H1 (cell line): ENCODE measurements around the gene PDE4D. TPM values are rescaled to one million over a fixed set of nuclear protein-coding genes. Genes with fewer than 3 reads are reported as not detected.

Experiments
- CTCF ChIA-PET: fragments of 300-600 bp; sonication (Branson Sonifier 250); formaldehyde crosslinking; loops from one replicate; lab custom pipeline; 2021; ENCODE audit not compliant: partially characterized antibody; lab: Charles Lee
- POLR2A ChIA-PET: fragments of 300-600 bp; sonication (Branson Sonifier 250); formaldehyde crosslinking; loops from one replicate; lab custom pipeline; 2021; ENCODE audit warnings: inconsistent platforms; ENCODE audit not compliant: partially characterized antibody; lab: Charles Lee
- DNase-seq, 2 experiments: peaks; one replicate each; pipeline versions ENCODE4 v3.0.0 to v3.0.0-alpha.2; 2010 to 2022; ENCODE audit warnings: low spot score in 2 of 2, low read depth in 1 of 2, mixed read lengths in 1 of 2
- FAIRE-seq: peaks from 2 replicates; lab custom pipeline; 2011; peaks lifted over from hg19 to GRCh38; lab: Jason Lieb, UNC
- H2AFZ ChIP-seq: 2 replicates; pipeline ENCODE4 v1.8.1; 2012; ENCODE audit warnings: low read length, inconsistent platforms
- H2AK5ac ChIP-seq: 2 replicates; pipeline ENCODE4 v1.6.1; 2013; ENCODE audit warnings: low read depth, low read length
- H2BK120ac ChIP-seq: replicated peaks from 2 replicates; pipeline ENCODE3; 2013; ENCODE audit warnings: low read depth, low read length, inconsistent platforms
- H2BK12ac ChIP-seq: 2 replicates; pipeline ENCODE4 v1.6.1; 2013; ENCODE audit warnings: low read depth, low read length
- H2BK15ac ChIP-seq: 2 replicates; pipeline ENCODE4 v1.6.1; 2013; ENCODE audit warnings: low read length
- H2BK20ac ChIP-seq: 2 replicates; pipeline ENCODE4 v1.6.1; 2013; ENCODE audit warnings: low read length
- H2BK5ac ChIP-seq: 2 replicates; pipeline ENCODE4 v1.6.1; 2013; ENCODE audit warnings: low read depth, low read length
- H3K14ac ChIP-seq: 2 replicates; pipeline ENCODE4 v1.6.1; 2013; ENCODE audit warnings: inconsistent platforms; ENCODE audit not compliant: insufficient read length
- H3K18ac ChIP-seq: 2 replicates; pipeline ENCODE4 v1.6.1; 2013; ENCODE audit warnings: low read length; ENCODE audit errors: extremely low read depth
- H3K23ac ChIP-seq: 2 replicates; pipeline ENCODE4 v1.6.1; 2013; ENCODE audit warnings: inconsistent platforms; ENCODE audit not compliant: insufficient read length
- H3K23me2 ChIP-seq: 2 replicates; pipeline ENCODE4 v1.6.1; 2013; ENCODE audit warnings: low read depth, low read length
- H3K27ac ChIP-seq: 2 replicates; pipeline ENCODE4 v1.6.1; 2011; ENCODE audit warnings: low read depth, low read length, inconsistent platforms
- H3K27me3 ChIP-seq, 4 experiments: replicated peaks in 1 of 4; 1 replicate in 1 of 4; 2 replicates in 3 of 4; pipeline versions ENCODE4 v1.6.1 to v1.8.1; 2011 to 2013; ENCODE audit warnings: low read length in 3 of 4, mild to moderate bottlenecking in 3 of 4, inconsistent platforms in 2 of 4, mixed read lengths in 2 of 4, moderate library complexity in 1 of 4; ENCODE audit not compliant: control insufficient read depth in 3 of 4, insufficient read depth in 3 of 4; ENCODE audit errors: extremely low read depth in 1 of 4
- H3K36me3 ChIP-seq, 4 experiments: 2 replicates each; pipeline versions ENCODE4 v1.6.1 to v1.8.1; 2011 to 2013; ENCODE audit warnings: mild to moderate bottlenecking in 4 of 4, low read length in 3 of 4, moderate library complexity in 2 of 4, control low read depth in 1 of 4, inconsistent platforms in 1 of 4; ENCODE audit not compliant: insufficient read depth in 4 of 4, control insufficient read depth in 2 of 4
- H3K4ac ChIP-seq: replicated peaks from 2 replicates; pipeline ENCODE3; 2013; ENCODE audit warnings: low read length, low read depth, mixed read lengths, inconsistent platforms; ENCODE audit not compliant: insufficient read length
- H3K4me1 ChIP-seq, 4 experiments: replicated peaks in 1 of 4; 1 replicate in 1 of 4; 2 replicates in 3 of 4; pipeline versions ENCODE4 v1.6.1 to v1.8.1; 2011 to 2013; ENCODE audit warnings: low read length in 3 of 4, inconsistent platforms in 2 of 4, mixed read lengths in 1 of 4; ENCODE audit not compliant: insufficient read depth in 4 of 4, control insufficient read depth in 3 of 4
- H3K4me2 ChIP-seq, 2 experiments: 2 replicates each; pipeline versions ENCODE4 v1.6.1 to v1.8.1; 2011 to 2013; ENCODE audit warnings: low read depth in 2 of 2, low read length in 2 of 2, control low read depth in 1 of 2, inconsistent platforms in 1 of 2, mild to moderate bottlenecking in 1 of 2; ENCODE audit not compliant: insufficient read depth in 1 of 2
- H3K4me3 ChIP-seq, 4 experiments: fragments of 200-600, 300-600 bp in 1 of 4; sonication (generic), shearing (Covaris generic), sonication (Bioruptor Twin) in 1 of 4; 2 replicates each; pipeline versions ENCODE4 v1.5.1 to v1.8.1; 2011 to 2016; ENCODE audit warnings: low read length in 4 of 4, low read depth in 3 of 4, control low read depth in 2 of 4, inconsistent platforms in 2 of 4, mild to moderate bottlenecking in 2 of 4, mixed read lengths in 1 of 4, moderate library complexity in 1 of 4; ENCODE audit not compliant: insufficient read depth in 2 of 4; ENCODE audit errors: extremely low read depth in 1 of 4
- H3K56ac ChIP-seq: replicated peaks from 2 replicates; pipeline ENCODE3; 2013; ENCODE audit warnings: low read depth, mild to moderate bottlenecking, mixed read lengths, low read length, inconsistent platforms; ENCODE audit not compliant: insufficient read length
- H3K79me1 ChIP-seq: 2 replicates; pipeline ENCODE4 v1.6.1; 2013; ENCODE audit warnings: low read depth, low read length, control low read depth
- H3K79me2 ChIP-seq, 2 experiments: 2 replicates each; pipeline versions ENCODE4 v1.6.1 to v1.8.1; 2012 to 2013; ENCODE audit warnings: low read length in 2 of 2, mild to moderate bottlenecking in 2 of 2, inconsistent platforms in 1 of 2; ENCODE audit not compliant: insufficient read depth in 2 of 2, control insufficient read depth in 1 of 2
- H3K9ac ChIP-seq, 4 experiments: replicated peaks in 1 of 4; 1 replicate in 1 of 4; 2 replicates in 3 of 4; pipeline versions ENCODE4 v1.6.1 to v1.8.1; 2011 to 2013; ENCODE audit warnings: low read depth in 3 of 4, low read length in 3 of 4, control low read depth in 2 of 4, mild to moderate bottlenecking in 2 of 4, moderate library complexity in 2 of 4, inconsistent platforms in 1 of 4; ENCODE audit errors: extremely low read depth in 1 of 4
- H3K9me3 ChIP-seq, 2 experiments: 2 replicates each; pipeline versions ENCODE4 v1.6.1 to v1.8.1; 2012 to 2013; ENCODE audit warnings: mild to moderate bottlenecking in 2 of 2, moderate library complexity in 2 of 2, control low read depth in 1 of 2, inconsistent platforms in 1 of 2, low read depth in 1 of 2, low read length in 1 of 2, mixed read lengths in 1 of 2; ENCODE audit not compliant: insufficient read depth in 2 of 2
- H4K20me1 ChIP-seq, 2 experiments: replicated peaks in 1 of 2; 2 replicates each; pipeline versions ENCODE3 to v1.8.1; 2011 to 2013; ENCODE audit warnings: inconsistent platforms in 2 of 2, low read length in 2 of 2, mild to moderate bottlenecking in 1 of 2; ENCODE audit not compliant: insufficient read depth in 2 of 2, control insufficient read depth in 1 of 2
- H4K5ac ChIP-seq: 2 replicates; pipeline ENCODE4 v1.6.1; 2013; ENCODE audit warnings: low read length, low read depth, mixed read lengths, inconsistent platforms; ENCODE audit not compliant: insufficient read length
- H4K8ac ChIP-seq: 2 replicates; pipeline ENCODE4 v1.8.0; 2013; ENCODE audit warnings: mild to moderate bottlenecking, moderate library complexity, low read length, inconsistent platforms; ENCODE audit not compliant: insufficient read depth; ENCODE audit errors: extremely low read depth
- H4K91ac ChIP-seq: replicated peaks from 2 replicates; pipeline ENCODE3; 2013; ENCODE audit warnings: low read length, mixed read lengths, inconsistent platforms; ENCODE audit not compliant: insufficient read length
- EP300 ChIP-seq, 2 experiments: IDR thresholded peaks; 1 replicate in 1 of 2; 2 replicates in 1 of 2; pipeline ENCODE4 v1.6.1; 2011 to 2012; ENCODE audit warnings: low read depth in 2 of 2, low read length in 2 of 2, mild to moderate bottlenecking in 2 of 2, borderline replicate concordance in 1 of 2, inconsistent platforms in 1 of 2, moderate library complexity in 1 of 2
- HDAC2 ChIP-seq, 2 experiments: fragments of 300-600 bp in 1 of 2; sonication (generic) in 1 of 2; IDR thresholded peaks; 2 replicates each; pipeline ENCODE4 v1.6.1; 2011 to 2012; ENCODE audit warnings: low read depth in 2 of 2, low read length in 2 of 2, mild to moderate bottlenecking in 2 of 2, moderate library complexity in 2 of 2, borderline replicate concordance in 1 of 2, inconsistent platforms in 1 of 2
- RAD21 ChIP-seq, 2 experiments: IDR thresholded peaks in 1 of 2; conservative IDR thresholded peaks in 1 of 2; 2 replicates each; pipeline ENCODE4 v1.6.1; 2011; ENCODE audit warnings: low read depth in 2 of 2, low read length in 2 of 2, improper control_type of control experiment in 1 of 2, inconsistent platforms in 1 of 2, mild to moderate bottlenecking in 1 of 2, moderate library complexity in 1 of 2
- WGBS, 2 experiments: shearing (Covaris generic) in 1 of 2; methylation state at CpG; one replicate each; pipeline versions ENCODE4 v1.1.6 to v1.1.7; 2013 to 2015; ENCODE audit warnings: low lambda C conversion rate in 2 of 2, mixed read lengths in 2 of 2, inconsistent platforms in 1 of 2, low coverage in 1 of 2, missing lambda C conversion rate in 1 of 2; ENCODE audit not compliant: insufficient replicate concordance in 2 of 2, insufficient coverage in 1 of 2, insufficient read length in 1 of 2; ENCODE audit errors: extremely low coverage in 1 of 2, missing lambda C conversion rate in 1 of 2; 5-methylcytosine and 5-hydroxymethylcytosine counted together
- polyA plus RNA-seq, 7 experiments: library from polyadenylated mRNA; depleted of rRNA in 3 of 7; stranded (reverse) in 5 of 7; unstranded in 2 of 7; fragments of >200 nt in 5 of 7; fragments of 200-250 nt in 2 of 7; gene quantifications; 1 replicate in 5 of 7; 2 replicates in 1 of 7; 4 replicates in 1 of 7; pipeline versions ENCODE4 v1.2.1 to v1.2.3, GENCODE V29; 2011 to 2013; ENCODE audit warnings: missing spikeins in 2 of 7, mixed read lengths in 2 of 7
- total RNA-seq: library from RNA; stranded (reverse); fragmentation: NEBNext Ultra II Directional; extraction: Animal tissue kit (Norgen Biotek cat#: 25700); gene quantifications from 2 replicates; pipeline ENCODE4 v1.2.1, GENCODE V29; 2021
- TF ChIP-seq, protein P1 (sequence below): IDR thresholded peaks from 2 replicates; pipeline ENCODE4 v1.6.1; 2012; ENCODE audit warnings: low read length, inconsistent platforms

PDE4D gene
- total and polyA plus RNA-seq, 2 of the 8 experiments (the other 6 are each of a cell fraction or from before 2014, with no cell fraction given) = 2.3 to 3.7 TPM

DNA sequence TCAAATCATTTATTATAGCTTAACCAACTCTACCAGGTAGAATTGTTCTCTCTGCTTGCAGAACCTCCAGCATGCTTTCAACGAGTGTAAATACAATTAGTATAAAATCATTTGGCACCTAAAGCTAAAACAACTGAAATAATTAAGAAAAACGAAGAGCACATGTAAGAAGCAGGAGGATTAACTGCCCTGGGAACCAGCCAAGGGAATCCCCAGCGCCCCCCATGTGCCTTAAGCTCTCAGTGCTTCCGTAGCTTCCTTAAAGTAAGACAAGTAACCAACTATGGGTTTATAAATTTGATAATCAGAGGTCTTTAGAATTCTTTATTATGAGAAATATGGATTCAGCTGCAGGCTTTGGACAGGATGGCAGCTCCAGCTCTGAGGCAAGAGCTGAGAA, 908.2 kb downstream of the PDE4D start:
- Histone ChIP-seq H3K23me2 (no peaks in the 10 kb centered on the region), H2BK12ac (no peak overlapping the region), H4K20me1 (no peaks in the 10 kb centered on the region), H2AK5ac (no peak overlapping the region), H2BK15ac (no peak overlapping the region), H3K79me1 (no peaks in the 10 kb centered on the region), H2BK120ac (no peak overlapping the region), H4K5ac (no peak overlapping the region), H3K14ac (no peak overlapping the region), H3K4me3 (no peak overlapping the region), H3K79me2 (no peaks in the 10 kb centered on the region), H3K36me3 (no peaks in the 10 kb centered on the region), H4K91ac (no peak overlapping the region), H4K8ac (no peak overlapping the region), H3K4me2 (no peak overlapping the region), H3K4me1 (no peaks in the 10 kb centered on the region), H2BK20ac (no peak overlapping the region), H3K9ac (no peak overlapping the region), H3K56ac (no peak overlapping the region), H2AFZ (no peak overlapping the region), H3K27ac (no peak overlapping the region), H3K4ac (no peak overlapping the region), H2BK5ac (no peak overlapping the region), H3K9me3 (0 out of 4 replicates have a peak, but pooled peaks cover 0 to 2% of the 10 kb centered on the region in 2 experiments), H3K27me3 (no peaks in the 10 kb centered on the region), H3K18ac (no peak overlapping the region), H3K23ac (no peak overlapping the region)
- POLR2A ChIA-PET = interaction anchor here (0.8 to 1.1 kb wide), 2 partner anchors 10 to 14 kb away, joined by 3 to 5 read pairs; no protein-coding TSS in a partner anchor
- CTCF ChIA-PET = interaction anchor here (0.7 to 2.8 kb wide), 11 partner anchors 9 to 135 kb away, joined by 3 to 12 read pairs (median 6); no protein-coding TSS in a partner anchor
- FAIRE-seq (no peak), DNase-seq (no peak)
- 0 out of 4 replicates have a peak, but pooled peaks of 1 of the 2 experiments have one; percentile 11 for TF ChIP-seq RAD21 (IDR thresholded peaks at IDR 0.05 in 1 of 2, conservative IDR thresholded peaks at IDR 0.05 in 1 of 2; ENCODE audit: low read depth in 2 of 2, low read length in 2 of 2)
- TF ChIP-seq EP300 (IDR thresholded peaks at IDR 0.05; ENCODE audit: borderline replicate concordance in 1 of 2, low read depth in 2 of 2, low read length in 2 of 2) = no peak
- TF ChIP-seq, protein P1, sequence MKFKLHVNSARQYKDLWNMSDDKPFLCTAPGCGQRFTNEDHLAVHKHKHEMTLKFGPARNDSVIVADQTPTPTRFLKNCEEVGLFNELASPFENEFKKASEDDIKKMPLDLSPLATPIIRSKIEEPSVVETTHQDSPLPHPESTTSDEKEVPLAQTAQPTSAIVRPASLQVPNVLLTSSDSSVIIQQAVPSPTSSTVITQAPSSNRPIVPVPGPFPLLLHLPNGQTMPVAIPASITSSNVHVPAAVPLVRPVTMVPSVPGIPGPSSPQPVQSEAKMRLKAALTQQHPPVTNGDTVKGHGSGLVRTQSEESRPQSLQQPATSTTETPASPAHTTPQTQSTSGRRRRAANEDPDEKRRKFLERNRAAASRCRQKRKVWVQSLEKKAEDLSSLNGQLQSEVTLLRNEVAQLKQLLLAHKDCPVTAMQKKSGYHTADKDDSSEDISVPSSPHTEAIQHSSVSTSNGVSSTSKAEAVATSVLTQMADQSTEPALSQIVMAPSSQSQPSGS = no peak
- no peak for TF ChIP-seq HDAC2 (IDR thresholded peaks at IDR 0.05; ENCODE audit: borderline replicate concordance in 1 of 2, low read depth in 2 of 2, low read length in 2 of 2)
- 74% methylated on average over 4 of the region's 4 CpGs; no CpG with 5 or more reads in 1 of the 2 experiments for WGBS, 2 experiments
